Renal cortical epithelial cell (primary cell): Measurements from ENCODE around the gene LGALS9. TPM values are rescaled to one million over a fixed set of nuclear protein-coding genes. Genes with fewer than 3 reads are reported as not detected.
"Not testable (repeated sequence)": the region's sequence is repeated elsewhere in the genome, so short reads cannot be mapped to it uniquely, and the experiment has no call there.

Experiments
- DNase-seq: peaks from one replicate; pipeline ENCODE4 v3.0.0-alpha.2; 2011; ENCODE audit warnings: low read depth
- total RNA-seq: library from RNA; depleted of rRNA; stranded (reverse); fragments of >200 nt; gene quantifications from 2 replicates; pipeline ENCODE4 v1.2.3, GENCODE V29; 2014

LGALS9 gene
- total RNA-seq, 1 donor from 2014 or later = 2.3 TPM

DNA sequence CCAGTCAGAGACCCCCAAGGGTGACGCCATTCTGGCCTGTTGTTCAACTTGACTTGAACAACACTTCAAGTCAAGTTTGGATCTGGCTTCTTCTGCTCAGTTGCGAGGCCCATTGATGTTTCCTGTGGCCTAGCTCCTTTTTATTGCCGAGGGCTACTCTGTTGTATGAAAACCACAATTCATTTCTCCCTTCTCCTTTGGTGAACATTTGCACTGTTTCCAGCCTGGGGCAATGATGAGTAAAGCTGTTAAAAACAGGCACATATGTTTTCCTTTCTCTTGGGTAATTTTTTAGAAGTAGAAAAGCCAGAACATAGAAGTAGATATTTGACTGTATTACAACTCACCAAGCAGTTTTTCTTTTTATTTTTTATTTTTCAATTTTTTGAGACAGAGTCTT, 1.7 kb upstream of the LGALS9 start:
- DNase-seq = peak; percentile 19

- DNase-seq = no peak
Measured at GRCh38 chr17:27631411-27631760, 398 bp downstream of the LGALS9 start.

DNA sequence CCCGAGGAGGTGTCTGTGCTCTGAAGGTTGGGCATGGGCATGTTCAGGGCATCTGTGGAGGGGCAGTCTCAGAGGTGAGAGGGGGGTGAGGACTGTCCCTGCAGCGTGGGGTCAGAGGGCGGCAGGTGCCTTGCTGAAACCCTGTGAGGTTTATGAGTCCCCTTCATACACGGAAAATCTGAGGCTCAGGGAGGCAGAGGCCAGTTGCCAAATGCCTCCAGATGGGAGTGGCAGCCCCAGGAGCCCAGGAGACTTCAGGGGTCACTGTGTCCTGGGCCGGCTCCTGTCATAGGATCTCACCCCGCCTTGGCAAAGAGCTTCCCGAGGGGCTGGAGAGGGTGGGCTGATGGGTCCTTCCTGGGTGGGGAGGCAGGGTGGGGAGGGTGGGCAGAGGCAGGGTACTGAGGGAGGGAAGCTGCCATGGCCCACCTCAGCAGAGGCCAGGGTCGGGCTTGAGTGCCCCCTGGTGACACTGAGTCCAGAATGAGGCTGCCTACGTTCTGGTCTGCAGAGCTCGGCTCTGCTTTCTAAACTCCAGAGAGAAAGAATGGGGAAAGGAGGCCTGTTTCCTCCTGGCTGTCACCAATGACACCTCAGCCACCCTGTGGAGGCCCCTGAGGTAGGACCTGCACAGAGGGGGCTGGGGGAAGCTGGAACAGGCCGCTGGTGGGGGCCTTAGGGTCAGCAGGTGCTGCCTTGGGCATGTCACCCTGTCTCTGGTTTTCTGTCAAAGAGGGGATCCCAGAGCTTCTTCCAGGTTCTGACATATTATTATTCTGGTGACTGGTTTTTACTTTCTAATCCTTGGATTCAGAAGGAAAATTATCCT, 1.1 kb downstream of the LGALS9 start:
- DNase-seq = no peak

DNA sequence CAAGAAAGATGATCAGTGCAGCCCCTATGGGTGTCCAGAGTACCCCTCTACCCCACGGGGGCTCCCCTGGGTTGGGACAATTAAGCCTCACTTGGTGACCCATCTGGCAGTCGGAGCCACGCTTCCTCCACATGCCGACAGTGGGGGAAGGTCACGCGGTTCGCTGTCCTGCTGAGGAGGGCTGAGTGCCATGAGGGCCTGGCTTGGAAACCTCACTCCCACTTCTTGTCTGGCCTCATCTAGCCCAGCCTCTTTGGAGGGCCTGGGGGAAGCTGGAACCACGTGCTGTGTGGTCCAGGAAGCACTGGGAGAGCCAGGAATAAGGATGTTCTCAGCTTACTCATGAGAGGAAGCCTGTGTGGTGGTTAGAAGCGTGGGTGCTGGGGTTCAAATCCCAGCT, 1.8 kb downstream of the LGALS9 start:
- not testable (repeated sequence) for DNase-seq

- no peak for DNase-seq
Measured at GRCh38 chr17:27633312-27634025, 2.5 kb downstream of the LGALS9 start.

DNA sequence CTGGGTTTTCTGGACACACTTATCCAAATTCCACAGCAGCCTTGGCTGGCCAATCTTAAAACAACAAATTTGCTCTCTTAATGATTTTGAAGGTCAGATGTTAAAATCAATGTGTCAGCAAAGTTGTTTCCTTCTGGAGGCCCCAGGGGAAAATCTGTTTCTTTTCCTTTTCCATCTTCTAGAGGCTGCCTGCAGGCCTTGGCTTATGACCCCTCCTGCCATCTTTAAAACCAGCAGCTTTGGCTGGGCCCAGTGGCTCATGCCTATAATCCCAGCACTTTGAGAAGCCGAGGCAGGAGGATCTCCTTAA, 3.0 kb downstream of the LGALS9 start:
- no peak for DNase-seq

- no peak for DNase-seq
Measured at GRCh38 chr17:27634776-27635175, 3.8 kb downstream of the LGALS9 start.

GRCh38 chr17:27635275-27635823, 4.4 kb downstream of the LGALS9 start:
- DNase-seq = no peak

DNA sequence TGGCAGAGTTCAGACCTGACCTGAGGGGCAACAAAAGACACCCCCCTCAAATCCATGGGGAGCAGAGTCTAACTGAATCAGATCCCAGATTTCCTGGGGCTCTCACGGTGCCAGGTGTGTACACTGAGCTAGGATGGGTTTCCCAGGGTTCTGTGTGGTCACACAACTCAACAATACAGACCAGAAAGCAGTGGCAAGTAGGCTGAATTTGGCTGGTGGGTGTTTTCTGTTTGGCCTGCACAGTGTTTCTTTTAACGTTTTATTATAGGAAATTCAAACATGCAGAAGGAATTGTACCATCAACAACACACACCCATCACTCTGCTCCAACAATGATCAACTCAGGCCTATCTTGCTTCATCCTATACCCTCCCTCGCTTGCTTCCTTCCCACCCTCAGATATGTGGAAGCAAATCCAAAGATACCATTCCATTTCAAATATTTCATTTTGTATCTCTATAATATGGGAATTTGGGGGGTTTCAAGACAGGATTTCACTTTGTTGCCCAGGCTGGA, 5.1 kb downstream of the LGALS9 start:
- DNase-seq = not testable (repeated sequence)

- not testable (repeated sequence) for DNase-seq
Measured at GRCh38 chr17:27637818-27638217, 6.8 kb downstream of the LGALS9 start.

- not testable (repeated sequence) for DNase-seq
Measured at GRCh38 chr17:27638415-27638914, 7.5 kb downstream of the LGALS9 start.

DNA sequence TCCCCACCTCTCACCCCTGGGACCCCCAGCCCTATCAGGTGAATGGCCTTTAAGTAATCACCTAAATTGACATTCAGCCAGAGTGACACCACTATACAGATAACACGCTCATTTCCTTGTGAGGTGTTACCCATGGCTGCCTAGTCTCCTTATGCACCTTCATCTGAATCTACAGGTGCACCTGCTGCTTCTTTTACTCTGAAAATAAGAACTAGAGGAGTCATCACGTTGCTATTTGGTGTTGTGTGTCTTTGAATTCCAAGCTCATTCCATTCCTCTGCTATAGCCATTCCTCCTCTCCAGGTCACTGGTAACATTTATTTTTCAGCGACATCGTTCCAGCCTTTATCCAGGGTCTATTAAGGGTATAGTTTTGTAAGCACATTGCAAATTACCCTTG, 9.8 kb downstream of the LGALS9 start:
- no peak for DNase-seq

GRCh38 chr17:27644586-27644985, 13.6 kb downstream of the LGALS9 start:
- no peak for DNase-seq

DNA sequence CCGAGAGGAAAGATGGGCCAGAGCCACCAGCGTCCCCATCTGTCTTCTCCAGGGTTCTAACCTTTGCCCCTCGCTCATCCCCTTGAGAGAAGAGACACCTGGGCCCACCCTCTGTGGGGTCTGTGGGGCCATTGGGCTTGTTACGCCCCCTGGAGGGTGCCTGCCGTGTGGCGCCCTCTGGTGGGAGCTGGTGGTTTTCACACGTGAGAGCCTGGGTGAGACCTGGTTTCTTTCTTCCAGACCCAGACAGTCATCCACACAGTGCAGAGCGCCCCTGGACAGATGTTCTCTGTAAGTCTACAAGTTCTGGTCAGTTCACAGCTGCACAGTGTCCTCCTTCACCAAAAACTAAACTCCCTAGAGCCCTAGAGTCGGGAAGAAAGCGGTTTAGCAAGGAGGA, 14.6 kb downstream of the LGALS9 start:
- DNase-seq = not testable (repeated sequence)

GRCh38 chr17:27646232-27646631, 15.2 kb downstream of the LGALS9 start:
- DNase-seq = no peak

DNA sequence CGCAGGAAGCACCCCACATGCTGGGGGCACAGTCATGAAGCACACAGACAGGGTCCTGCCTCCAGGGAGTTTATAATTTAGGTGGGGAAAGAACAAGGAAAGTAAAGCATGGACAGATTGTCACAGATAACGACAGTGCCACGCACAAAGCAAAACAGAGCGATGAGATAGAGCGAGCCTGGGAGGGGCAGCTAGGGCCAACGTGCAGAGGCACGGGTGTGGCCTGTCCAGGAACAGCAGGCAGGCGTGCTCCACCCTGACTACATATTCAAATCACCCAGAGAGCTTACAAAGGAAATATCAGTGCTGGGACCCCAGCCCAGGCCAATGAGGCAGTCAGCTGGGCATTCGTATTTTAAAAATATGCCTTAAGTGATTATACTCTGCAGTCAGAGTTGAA, 16.8 kb downstream of the LGALS9 start:
- DNase-seq = no peak

DNA sequence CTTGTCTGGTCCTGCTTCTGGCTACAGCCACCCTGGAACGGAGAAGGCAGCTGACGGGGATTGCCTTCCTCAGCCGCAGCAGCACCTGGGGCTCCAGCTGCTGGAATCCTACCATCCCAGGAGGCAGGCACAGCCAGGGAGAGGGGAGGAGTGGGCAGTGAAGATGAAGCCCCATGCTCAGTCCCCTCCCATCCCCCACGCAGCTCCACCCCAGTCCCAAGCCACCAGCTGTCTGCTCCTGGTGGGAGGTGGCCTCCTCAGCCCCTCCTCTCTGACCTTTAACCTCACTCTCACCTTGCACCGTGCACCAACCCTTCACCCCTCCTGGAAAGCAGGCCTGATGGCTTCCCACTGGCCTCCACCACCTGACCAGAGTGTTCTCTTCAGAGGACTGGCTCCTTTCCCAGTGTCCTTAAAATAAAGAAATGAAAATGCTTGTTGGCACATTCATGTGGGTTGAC, 18.2 kb downstream of the LGALS9 start:
- DNase-seq = not testable (repeated sequence)

DNA sequence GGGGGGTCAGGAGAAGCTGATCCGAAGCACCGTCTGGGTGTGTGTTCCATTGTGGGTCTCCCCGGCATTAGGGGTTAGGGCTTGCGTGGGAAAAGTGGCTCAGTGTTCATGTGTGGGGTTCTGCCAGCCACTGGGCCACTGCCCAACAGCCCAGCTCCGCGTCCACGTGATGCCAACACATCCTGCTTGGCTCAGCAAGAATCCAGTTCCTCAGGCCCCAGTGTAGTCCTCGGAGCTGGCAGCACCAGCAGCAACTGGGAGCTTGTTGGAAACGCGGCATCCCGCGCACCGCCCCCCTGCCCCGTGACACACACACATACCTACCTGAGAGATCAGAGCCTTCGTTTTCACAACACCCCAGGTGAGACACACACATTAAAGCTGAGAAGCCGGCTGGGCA, 18.9 kb downstream of the LGALS9 start:
- no peak for DNase-seq

DNA sequence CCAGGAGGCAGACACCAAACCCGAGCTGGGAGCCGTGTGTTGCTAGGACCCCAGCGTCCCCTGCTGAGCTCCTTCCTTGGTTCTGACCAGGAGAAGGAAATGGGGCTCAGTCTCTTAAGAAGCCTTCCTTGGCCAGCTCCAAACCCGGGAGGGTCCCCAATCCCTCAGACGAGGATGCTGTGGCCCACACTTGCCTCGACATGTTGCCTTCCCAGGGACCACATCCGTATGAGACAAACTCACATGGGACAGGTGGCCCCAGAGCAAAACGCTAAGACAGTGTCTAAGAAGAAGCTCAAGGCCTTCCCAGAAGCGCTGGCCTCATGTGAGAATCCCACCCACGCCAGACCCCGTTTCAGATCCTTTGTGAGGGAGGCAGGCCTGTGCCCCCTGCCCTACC, 19.8 kb downstream of the LGALS9 start:
- no peak for DNase-seq

- DNase-seq = no peak
Measured at GRCh38 chr17:27651411-27652345, 20.7 kb downstream of the LGALS9 start.

GRCh38 chr17:27653449-27653971, 22.5 kb downstream of the LGALS9 start:
- not testable (repeated sequence) for DNase-seq
